BJ (cell line): ENCODE results near the gene RIMBP2. TPM values are rescaled to one million over a fixed set of nuclear protein-coding genes. Genes with fewer than 3 reads are reported as not detected.

Source experiments
- CTCF ChIA-PET: fragments of 350-600 bp; formaldehyde crosslinking; extraction: SDS; loops from one replicate; lab custom pipeline; 2021; ENCODE audit warnings: antibody characterized with exemption, inconsistent platforms; lab: Yijun Ruan, JAX
- POLR2A ChIA-PET: fragments of 300-600 bp; sonication (Branson Sonifier 250); formaldehyde crosslinking; extraction: SDS; loops from one replicate; lab custom pipeline; 2021; ENCODE audit warnings: antibody characterized with exemption; lab: Charles Lee
- DNase-seq: peaks from one replicate; pipeline ENCODE4 v3.0.0-alpha.2; 2011; ENCODE audit warnings: low read depth
- H3K27me3 ChIP-seq: 2 replicates; pipeline ENCODE4 v1.6.0; 2011; ENCODE audit warnings: low read length; ENCODE audit not compliant: control insufficient read depth, insufficient read depth
- H3K36me3 ChIP-seq: 2 replicates; pipeline ENCODE4 v1.5.1; 2011; ENCODE audit warnings: low read length; ENCODE audit not compliant: control insufficient read depth, insufficient read depth
- H3K4me3 ChIP-seq: 2 replicates; pipeline ENCODE4 v1.5.1; 2011; ENCODE audit warnings: low read depth, mild to moderate bottlenecking, control low read depth, low read length
- polyA plus RNA-seq: library from polyadenylated mRNA; depleted of rRNA; stranded (reverse); fragments of >200 nt; gene quantifications from 2 replicates; pipeline ENCODE4 v1.2.3, GENCODE V29; 2011
- TF ChIP-seq, protein P1 (sequence below): IDR thresholded peaks from 2 replicates; pipeline ENCODE4 v1.5.1; 2011; ENCODE audit warnings: low read depth, mild to moderate bottlenecking, control low read depth, inconsistent platforms, low read length, moderate library complexity; ENCODE audit not compliant: insufficient read depth

RIMBP2 gene
- polyA plus RNA-seq, 1 experiment = 0.05 TPM

DNA sequence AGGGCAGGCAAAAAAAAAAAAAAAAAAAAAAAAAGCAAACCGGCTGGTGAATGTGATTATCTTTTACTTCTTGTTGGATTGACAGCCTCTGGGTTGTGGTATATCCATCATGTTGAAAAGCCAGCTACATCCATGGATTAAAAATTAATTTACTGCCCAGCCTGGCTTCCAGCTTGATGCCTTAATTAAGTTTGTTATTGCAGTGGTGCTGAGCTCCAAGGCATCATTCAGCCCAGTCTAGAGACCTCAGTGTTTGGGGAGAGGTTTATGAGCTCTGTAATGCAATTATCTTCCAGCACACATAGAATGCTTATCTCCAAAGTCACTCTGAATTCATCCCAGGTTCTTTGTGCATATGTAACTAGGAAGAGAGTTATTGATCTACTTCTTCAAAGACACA lies 114.8 kb downstream of the RIMBP2 start:
- CTCF ChIA-PET = no interaction called here
- POLR2A ChIA-PET = no interaction called here
- no peaks in the 10 kb centered on the region for H3K27me3 ChIP-seq
- H3K4me3 ChIP-seq = no peak overlapping the region
- DNase-seq = no peak
- TF ChIP-seq, protein P1, sequence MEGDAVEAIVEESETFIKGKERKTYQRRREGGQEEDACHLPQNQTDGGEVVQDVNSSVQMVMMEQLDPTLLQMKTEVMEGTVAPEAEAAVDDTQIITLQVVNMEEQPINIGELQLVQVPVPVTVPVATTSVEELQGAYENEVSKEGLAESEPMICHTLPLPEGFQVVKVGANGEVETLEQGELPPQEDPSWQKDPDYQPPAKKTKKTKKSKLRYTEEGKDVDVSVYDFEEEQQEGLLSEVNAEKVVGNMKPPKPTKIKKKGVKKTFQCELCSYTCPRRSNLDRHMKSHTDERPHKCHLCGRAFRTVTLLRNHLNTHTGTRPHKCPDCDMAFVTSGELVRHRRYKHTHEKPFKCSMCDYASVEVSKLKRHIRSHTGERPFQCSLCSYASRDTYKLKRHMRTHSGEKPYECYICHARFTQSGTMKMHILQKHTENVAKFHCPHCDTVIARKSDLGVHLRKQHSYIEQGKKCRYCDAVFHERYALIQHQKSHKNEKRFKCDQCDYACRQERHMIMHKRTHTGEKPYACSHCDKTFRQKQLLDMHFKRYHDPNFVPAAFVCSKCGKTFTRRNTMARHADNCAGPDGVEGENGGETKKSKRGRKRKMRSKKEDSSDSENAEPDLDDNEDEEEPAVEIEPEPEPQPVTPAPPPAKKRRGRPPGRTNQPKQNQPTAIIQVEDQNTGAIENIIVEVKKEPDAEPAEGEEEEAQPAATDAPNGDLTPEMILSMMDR = no peak
- no peaks in the 10 kb centered on the region for H3K36me3 ChIP-seq

DNA sequence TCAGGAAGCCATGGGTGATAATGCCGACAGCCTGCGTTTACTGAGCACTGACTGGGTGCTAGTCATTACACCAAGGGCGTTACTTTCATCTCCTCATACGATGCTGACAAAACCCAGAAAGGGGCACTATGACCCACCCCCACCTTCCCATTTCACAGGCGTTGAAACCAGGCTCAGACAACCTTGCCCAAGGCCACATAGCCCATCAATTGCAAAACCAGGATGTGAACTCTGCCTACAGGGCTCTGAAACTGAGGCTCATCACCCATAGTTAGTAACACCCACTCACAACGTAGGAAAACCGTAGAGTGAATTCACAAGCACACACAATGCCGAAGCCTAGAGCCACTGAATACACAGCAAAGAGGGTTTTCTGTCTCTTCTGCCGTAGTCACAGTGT lies 119.9 kb downstream of the RIMBP2 start:
- TF ChIP-seq, protein P1 = no peak
- CTCF ChIA-PET = no interaction called here
- DNase-seq = no peak
- POLR2A ChIA-PET = no interaction called here
- no peak overlapping the region for H3K4me3 ChIP-seq
- H3K27me3 ChIP-seq = no peaks in the 10 kb centered on the region
- H3K36me3 ChIP-seq = no peaks in the 10 kb centered on the region

DNA sequence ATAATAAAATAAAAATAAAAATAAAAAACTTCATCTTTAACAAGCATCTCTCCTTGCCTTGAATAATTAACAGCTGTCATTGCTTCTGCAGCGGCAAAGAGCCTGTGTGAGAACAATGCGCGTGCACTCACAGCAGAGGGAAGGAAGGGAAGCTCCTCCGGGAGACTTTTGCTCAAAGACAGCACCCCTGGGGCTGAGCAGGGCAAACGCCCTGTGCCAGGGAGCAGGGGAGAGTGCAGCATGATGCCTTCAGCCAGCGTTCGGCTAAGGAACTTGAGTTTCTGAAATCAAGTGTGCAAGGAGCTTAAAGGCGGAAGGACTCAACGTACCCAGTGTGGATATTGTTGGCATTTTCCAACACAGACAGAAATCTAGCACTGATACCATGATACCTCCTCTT lies 120.5 kb downstream of the RIMBP2 start:
- no peaks in the 10 kb centered on the region for H3K36me3 ChIP-seq
- no peak for DNase-seq
- no peak overlapping the region for H3K4me3 ChIP-seq
- ChIA-PET POLR2A (no interaction called here), CTCF (no interaction called here)
- no peaks in the 10 kb centered on the region for H3K27me3 ChIP-seq
- TF ChIP-seq, protein P1 = no peak

DNA sequence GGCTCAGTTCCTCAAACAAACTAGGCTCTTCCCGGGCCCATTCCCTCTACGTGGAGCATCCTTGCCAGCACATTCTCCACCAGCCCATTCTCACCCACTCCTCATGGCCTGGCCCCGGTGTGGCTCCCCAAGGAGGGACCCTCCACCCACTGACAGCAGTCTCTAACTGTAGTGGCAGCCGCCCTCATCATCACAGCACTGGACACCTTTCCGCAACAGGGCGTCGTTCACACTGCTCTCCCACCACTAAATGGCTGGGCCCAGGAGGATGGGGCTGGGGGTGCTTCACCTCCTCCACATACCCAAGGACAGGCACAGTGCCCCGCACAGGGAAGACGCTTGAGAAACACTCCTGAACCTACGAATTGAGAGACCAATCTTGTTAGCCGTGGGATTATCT lies 123.0 kb downstream of the RIMBP2 start:
- CTCF ChIA-PET = no interaction called here
- POLR2A ChIA-PET = no interaction called here

DNA sequence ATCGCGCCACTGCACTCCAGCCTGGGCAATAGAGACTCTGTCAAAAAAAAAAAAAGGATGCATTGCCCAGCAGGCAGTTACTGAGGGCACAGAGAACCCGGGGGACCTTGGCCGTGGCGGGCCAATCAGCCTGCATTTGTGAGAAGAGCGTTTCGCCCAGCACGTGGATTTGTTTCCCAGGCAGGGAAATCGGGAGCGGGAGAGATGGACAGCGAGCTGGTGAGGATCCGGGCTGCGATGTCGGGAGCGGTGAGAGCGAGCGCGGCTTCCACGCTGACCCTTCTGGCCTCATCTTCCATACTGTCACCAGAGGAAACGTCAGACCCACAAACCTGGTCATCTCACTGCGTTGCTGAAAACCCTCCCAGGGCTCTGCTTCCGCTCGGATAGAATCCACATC lies 123.5 kb downstream of the RIMBP2 start:
- no peak overlapping the region for H3K4me3 ChIP-seq
- no peak for DNase-seq
- no peaks in the 10 kb centered on the region for H3K36me3 ChIP-seq
- H3K27me3 ChIP-seq = no peaks in the 10 kb centered on the region
- POLR2A ChIA-PET = no interaction called here
- CTCF ChIA-PET = no interaction called here
- TF ChIP-seq, protein P1 = no peak

More for the DNA sequence above, 123.0 kb downstream of the RIMBP2 start:
- Histone ChIP-seq H3K36me3 (no peaks in the 10 kb centered on the region), H3K27me3 (no peaks in the 10 kb centered on the region), H3K4me3 (no peak overlapping the region)
- no peak for DNase-seq
- TF ChIP-seq, protein P1 = no peak
